Measurements from ENCODE around the gene HOXD10.

Gene HOXD10

GRCh38 chr2:176100547-176101140 is 15.9 kb upstream of the HOXD10 start:
- Histone ChIP-seq H3K36me3 (ENCODE audit: control insufficient read depth, insufficient read depth, low read length) (no peaks in the 10 kb centered on the region), H3K27me3 (replicated peaks; ENCODE audit: control insufficient read depth, insufficient read depth, low read length) (no peaks in the 10 kb centered on the region; the same call in 1 of the 2 replicates), H3K4me3 (replicated peaks; ENCODE audit: low read depth, low read length) (no peak overlapping the region)
- TF ChIP-seq CTCF (IDR thresholded peaks at IDR 0.05; ENCODE audit: insufficient read depth, low read length, poor library complexity, severe bottlenecking): no peak
- no peak for DNase-seq (ENCODE audit: extremely low read depth, insufficient read length)

- no peak overlapping the region for H3K4me3 ChIP-seq (replicated peaks; ENCODE audit: low read depth, low read length)
- DNase-seq (ENCODE audit: extremely low read depth, insufficient read length): no peak
- H3K36me3 ChIP-seq (ENCODE audit: control insufficient read depth, insufficient read depth, low read length): no peaks in the 10 kb centered on the region
- no peak for TF ChIP-seq CTCF (IDR thresholded peaks at IDR 0.05; ENCODE audit: insufficient read depth, low read length, poor library complexity, severe bottlenecking)
- H3K27me3 ChIP-seq (replicated peaks; ENCODE audit: control insufficient read depth, insufficient read depth, low read length): no peaks in the 10 kb centered on the region; the same call in 1 of the 2 replicates
These were observed 15.3 kb upstream of the HOXD10 start for GRCh38 chr2:176101216-176101830.

- Histone ChIP-seq H3K4me3 (replicated peaks; ENCODE audit: low read depth, low read length) (no peak overlapping the region), H3K36me3 (ENCODE audit: control insufficient read depth, insufficient read depth, low read length) (no peaks in the 10 kb centered on the region), H3K27me3 (replicated peaks; ENCODE audit: control insufficient read depth, insufficient read depth, low read length) (no peaks in the 10 kb centered on the region; the same call in 1 of the 2 replicates)
- TF ChIP-seq CTCF (IDR thresholded peaks at IDR 0.05; ENCODE audit: insufficient read depth, low read length, poor library complexity, severe bottlenecking): no peak
- DNase-seq (ENCODE audit: extremely low read depth, insufficient read length): no peak
These were observed 14.7 kb upstream of the HOXD10 start for GRCh38 chr2:176101842-176102241.

- DNase-seq (ENCODE audit: extremely low read depth, insufficient read length): no peak
- Histone ChIP-seq H3K27me3 (replicated peaks; ENCODE audit: control insufficient read depth, insufficient read depth, low read length) (no peaks in the 10 kb centered on the region; the same call in 1 of the 2 replicates), H3K4me3 (replicated peaks; ENCODE audit: low read depth, low read length) (no peak overlapping the region), H3K36me3 (ENCODE audit: control insufficient read depth, insufficient read depth, low read length) (no peaks in the 10 kb centered on the region)
- TF ChIP-seq CTCF (IDR thresholded peaks at IDR 0.05; ENCODE audit: insufficient read depth, low read length, poor library complexity, severe bottlenecking): no peak
These were observed 14.2 kb upstream of the HOXD10 start for GRCh38 chr2:176102309-176102866.

- no peaks in the 10 kb centered on the region for H3K36me3 ChIP-seq (ENCODE audit: control insufficient read depth, insufficient read depth, low read length)
- no peak overlapping the region for H3K4me3 ChIP-seq (replicated peaks; ENCODE audit: low read depth, low read length)
- no peaks in the 10 kb centered on the region; the same call in 1 of the 2 replicates for H3K27me3 ChIP-seq (replicated peaks; ENCODE audit: control insufficient read depth, insufficient read depth, low read length)
- no peak for TF ChIP-seq CTCF (IDR thresholded peaks at IDR 0.05; ENCODE audit: insufficient read depth, low read length, poor library complexity, severe bottlenecking)
- DNase-seq (ENCODE audit: extremely low read depth, insufficient read length): no peak
These were observed 13.4 kb upstream of the HOXD10 start for GRCh38 chr2:176103194-176103593.

Data from GM06990 (cell line).